Astrocyte (in vitro differentiated cells and primary cell): ENCODE data around the gene TRIM5. TPM values are rescaled to one million over a fixed set of nuclear protein-coding genes. Genes with fewer than 3 reads are reported as not detected.
A peak's percentile ranks its signal among the peaks of the same experiment; 100 is the strongest.

Source experiments
- DNase-seq: peaks from one replicate; pipeline ENCODE4 v3.0.0-alpha.2; 2010; ENCODE audit warnings: low read depth
- FAIRE-seq: peaks from 2 replicates; lab custom pipeline; 2011; peaks lifted over from hg19 to GRCh38; lab: Jason Lieb, UNC
- H2AFZ ChIP-seq: 2 replicates; pipeline ENCODE4 v1.6.0; 2012; ENCODE audit warnings: low read depth, low read length, inconsistent platforms
- H3K27ac ChIP-seq: 2 replicates; pipeline ENCODE4 v1.5.1; 2011; ENCODE audit warnings: low read depth, low read length, inconsistent platforms
- H3K27me3 ChIP-seq: 2 replicates; pipeline ENCODE4 v1.6.0; 2011; ENCODE audit warnings: low read length, inconsistent platforms; ENCODE audit not compliant: insufficient read depth
- H3K36me3 ChIP-seq: 2 replicates; pipeline ENCODE4 v1.5.1; 2011; ENCODE audit warnings: low read length, inconsistent platforms; ENCODE audit not compliant: insufficient read depth
- H3K4me1 ChIP-seq: 2 replicates; pipeline ENCODE4 v1.5.1; 2011; ENCODE audit warnings: low read length, inconsistent platforms; ENCODE audit not compliant: insufficient read depth
- H3K4me2 ChIP-seq: 2 replicates; pipeline ENCODE4 v1.6.0; 2012; ENCODE audit warnings: low read length, inconsistent platforms
- H3K4me3 ChIP-seq: 2 replicates; pipeline ENCODE4 v1.5.1; 2011; ENCODE audit warnings: low read depth, mild to moderate bottlenecking, low read length, inconsistent platforms; ENCODE audit not compliant: insufficient read depth
- H3K79me2 ChIP-seq: 2 replicates; pipeline ENCODE4 v1.6.0; 2012; ENCODE audit warnings: mild to moderate bottlenecking, low read length, inconsistent platforms; ENCODE audit not compliant: insufficient read depth
- H3K9ac ChIP-seq: 2 replicates; pipeline ENCODE4 v1.6.0; 2012; ENCODE audit warnings: mild to moderate bottlenecking, low read length, inconsistent platforms
- H3K9me3 ChIP-seq: 2 replicates; pipeline ENCODE4 v1.5.1; 2012; ENCODE audit warnings: low read depth, mild to moderate bottlenecking, low read length, inconsistent platforms; ENCODE audit not compliant: insufficient read depth
- H4K20me1 ChIP-seq: 2 replicates; pipeline ENCODE4 v1.6.0; 2012; ENCODE audit warnings: low read length, inconsistent platforms; ENCODE audit not compliant: insufficient read depth
- H3K27ac Mint-ChIP-seq: one replicate; pipeline ENCODE4 v1.8.0; 2021; ENCODE audit warnings: mild to moderate bottlenecking, mixed read lengths; ENCODE audit not compliant: unreplicated experiment
- H3K27me3 Mint-ChIP-seq: one replicate; pipeline ENCODE4 v1.8.0; 2021; ENCODE audit warnings: low read depth, mixed read lengths; ENCODE audit not compliant: unreplicated experiment
- H3K36me3 Mint-ChIP-seq: one replicate; pipeline ENCODE4 v1.8.0; 2021; ENCODE audit warnings: low read depth, mixed read lengths; ENCODE audit not compliant: unreplicated experiment
- H3K4me1 Mint-ChIP-seq: one replicate; pipeline ENCODE4 v1.8.0; 2021; ENCODE audit warnings: low read depth, mixed read lengths; ENCODE audit not compliant: unreplicated experiment
- H3K4me3 Mint-ChIP-seq: one replicate; pipeline ENCODE4 v1.8.0; 2021; ENCODE audit warnings: mild to moderate bottlenecking, moderate library complexity, mixed read lengths; ENCODE audit not compliant: unreplicated experiment
- H3K9me3 Mint-ChIP-seq: one replicate; pipeline ENCODE4 v1.8.0; 2021; ENCODE audit warnings: mild to moderate bottlenecking, mixed read lengths; ENCODE audit not compliant: unreplicated experiment
- EZH2 ChIP-seq: IDR thresholded peaks from 2 replicates; pipeline ENCODE4 v1.6.1; 2012; ENCODE audit warnings: mild to moderate bottlenecking, low read length, inconsistent platforms; ENCODE audit not compliant: insufficient read depth
- total RNA-seq: library from RNA; stranded (reverse); gene quantifications from 2 replicates; pipeline ENCODE4 v1.2.1, GENCODE V29; 2021
- TF ChIP-seq, protein P1 (sequence below): IDR thresholded peaks from 2 replicates; pipeline ENCODE4 v1.5.1; 2011; ENCODE audit warnings: low read depth, mild to moderate bottlenecking, inconsistent platforms, low read length, moderate library complexity; ENCODE audit not compliant: insufficient read depth

The TRIM5 gene
- total RNA-seq, 1 donor from 2014 or later = 55.6 TPM

DNA sequence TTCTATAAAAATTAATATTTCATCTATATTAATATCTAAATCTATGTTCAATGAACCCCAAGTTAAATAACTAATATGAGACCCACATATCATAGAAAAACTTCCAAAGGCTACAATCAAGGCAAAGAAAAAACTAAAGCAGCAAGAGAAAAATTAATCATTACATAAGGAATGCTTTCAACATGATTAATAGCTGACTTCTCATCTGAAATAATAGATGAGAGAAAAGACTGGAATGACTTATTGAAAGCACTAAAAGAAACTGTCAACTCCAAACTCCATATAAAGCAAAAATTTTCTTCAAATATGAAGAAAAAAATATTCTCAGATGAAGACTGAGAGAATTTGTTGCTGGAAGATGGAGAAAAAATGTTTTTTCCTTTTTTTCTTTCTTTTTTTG is 13.0 kb downstream of the TRIM5 start:
- Histone ChIP-seq H2AFZ (no peak overlapping the region), H3K9me3 (no peaks in the 10 kb centered on the region), H3K79me2 (peaks cover 27% of the 10 kb centered on the region), H3K36me3 (peaks cover 14% of the 10 kb centered on the region), H3K27me3 (no peaks in the 10 kb centered on the region), H3K4me3 (no peak overlapping the region), H3K27ac (peak overlapping the region; percentile 36), H3K9ac (no peak overlapping the region), H3K4me1 (no peaks in the 10 kb centered on the region), H4K20me1 (no peaks in the 10 kb centered on the region), H3K4me2 (no peak overlapping the region)
- no peaks in the 10 kb centered on the region for H3K9me3 Mint-ChIP-seq
- H3K4me3 Mint-ChIP-seq = no peak overlapping the region
- H3K36me3 Mint-ChIP-seq = peaks cover 12% of the 10 kb centered on the region
- no peak overlapping the region for H3K27ac Mint-ChIP-seq
- H3K4me1 Mint-ChIP-seq = no peaks in the 10 kb centered on the region
- DNase-seq (peak; percentile 1), FAIRE-seq (no peak)
- no peaks in the 10 kb centered on the region for H3K27me3 Mint-ChIP-seq
- TF ChIP-seq EZH2 = no peak
- TF ChIP-seq, protein P1, sequence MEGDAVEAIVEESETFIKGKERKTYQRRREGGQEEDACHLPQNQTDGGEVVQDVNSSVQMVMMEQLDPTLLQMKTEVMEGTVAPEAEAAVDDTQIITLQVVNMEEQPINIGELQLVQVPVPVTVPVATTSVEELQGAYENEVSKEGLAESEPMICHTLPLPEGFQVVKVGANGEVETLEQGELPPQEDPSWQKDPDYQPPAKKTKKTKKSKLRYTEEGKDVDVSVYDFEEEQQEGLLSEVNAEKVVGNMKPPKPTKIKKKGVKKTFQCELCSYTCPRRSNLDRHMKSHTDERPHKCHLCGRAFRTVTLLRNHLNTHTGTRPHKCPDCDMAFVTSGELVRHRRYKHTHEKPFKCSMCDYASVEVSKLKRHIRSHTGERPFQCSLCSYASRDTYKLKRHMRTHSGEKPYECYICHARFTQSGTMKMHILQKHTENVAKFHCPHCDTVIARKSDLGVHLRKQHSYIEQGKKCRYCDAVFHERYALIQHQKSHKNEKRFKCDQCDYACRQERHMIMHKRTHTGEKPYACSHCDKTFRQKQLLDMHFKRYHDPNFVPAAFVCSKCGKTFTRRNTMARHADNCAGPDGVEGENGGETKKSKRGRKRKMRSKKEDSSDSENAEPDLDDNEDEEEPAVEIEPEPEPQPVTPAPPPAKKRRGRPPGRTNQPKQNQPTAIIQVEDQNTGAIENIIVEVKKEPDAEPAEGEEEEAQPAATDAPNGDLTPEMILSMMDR = no peak

DNA sequence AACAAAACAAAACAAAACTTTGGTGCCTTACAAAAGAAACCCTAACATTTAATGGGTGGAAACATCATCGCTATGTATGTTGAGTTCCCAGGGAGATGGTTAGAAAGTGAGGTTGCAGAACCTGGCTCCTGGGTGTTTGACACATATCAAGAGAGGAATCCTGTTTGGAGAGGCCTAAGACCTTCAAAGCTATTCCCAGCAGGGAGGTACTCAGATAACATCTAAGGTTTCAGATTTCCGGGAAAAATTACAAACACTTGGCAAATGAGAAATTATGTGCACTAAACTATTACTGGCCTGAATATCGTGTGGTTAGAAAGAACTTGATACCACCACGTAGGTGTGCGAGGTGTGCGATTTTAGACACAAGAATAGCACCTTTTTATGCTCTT is 18.5 kb downstream of the TRIM5 start:
- DNase-seq = peak; percentile 36
- peaks cover 25% of the 10 kb centered on the region for H3K36me3 ChIP-seq
- no peaks in the 10 kb centered on the region for H4K20me1 ChIP-seq
- TF ChIP-seq, protein P1 = no peak
- no peak for TF ChIP-seq EZH2
- no peak overlapping the region for H2AFZ ChIP-seq
- Mint-ChIP-seq H3K27ac (no peak overlapping the region), H3K4me1 (no peaks in the 10 kb centered on the region), H3K4me3 (no peak overlapping the region), H3K27me3 (no peaks in the 10 kb centered on the region), H3K36me3 (peaks cover 12% of the 10 kb centered on the region), H3K9me3 (no peaks in the 10 kb centered on the region)
- H3K79me2 ChIP-seq = peaks cover 6% of the 10 kb centered on the region
- H3K27me3 ChIP-seq = no peaks in the 10 kb centered on the region
- H3K27ac ChIP-seq = no peak overlapping the region
- no peak overlapping the region for H3K4me2 ChIP-seq
- H3K9ac ChIP-seq = no peak overlapping the region
- FAIRE-seq = no peak
- no peak overlapping the region for H3K4me3 ChIP-seq
- no peaks in the 10 kb centered on the region for H3K4me1 ChIP-seq
- no peaks in the 10 kb centered on the region for H3K9me3 ChIP-seq

DNA sequence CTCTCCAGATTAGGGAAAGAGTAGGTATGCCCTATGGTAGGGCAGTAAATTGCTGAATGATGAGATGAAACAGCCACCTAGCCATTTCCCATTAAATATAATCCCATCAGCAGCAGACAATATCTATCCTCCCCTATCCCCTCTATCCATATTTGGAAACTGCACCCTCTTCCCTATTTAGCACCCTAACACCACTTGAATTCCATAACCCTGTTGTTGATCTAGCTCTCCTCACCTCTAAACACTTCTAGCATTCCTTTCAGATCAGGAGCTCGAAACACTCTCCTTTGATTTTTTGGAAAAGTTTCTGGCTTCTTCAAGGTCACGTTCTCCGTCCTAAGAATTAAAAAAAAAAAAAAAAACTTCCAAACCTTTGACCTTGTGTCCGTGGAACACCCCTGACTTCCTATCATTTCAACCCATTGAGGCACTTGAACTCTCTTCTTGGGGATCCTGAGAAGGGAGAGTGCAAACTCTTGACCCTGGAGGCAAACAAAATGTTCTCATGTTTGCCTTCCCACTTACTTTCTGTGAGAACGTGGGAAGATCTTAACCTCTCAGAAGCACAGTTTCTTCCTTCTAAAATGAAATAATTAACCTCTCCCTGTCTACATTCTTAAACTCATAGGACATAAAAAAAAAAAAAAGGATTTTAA is 19.0 kb downstream of the TRIM5 start:
- no peak overlapping the region for H3K27ac Mint-ChIP-seq
- no peaks in the 10 kb centered on the region for H3K9me3 Mint-ChIP-seq
- Histone ChIP-seq H3K27ac (no peak overlapping the region), H3K9ac (no peak overlapping the region), H3K4me1 (no peaks in the 10 kb centered on the region), H3K36me3 (peaks cover 25% of the 10 kb centered on the region), H3K9me3 (no peaks in the 10 kb centered on the region), H3K79me2 (peaks cover 6% of the 10 kb centered on the region), H2AFZ (no peak overlapping the region), H3K4me3 (no peak overlapping the region), H3K4me2 (no peak overlapping the region), H3K27me3 (no peaks in the 10 kb centered on the region), H4K20me1 (no peaks in the 10 kb centered on the region)
- no peak for TF ChIP-seq EZH2
- TF ChIP-seq, protein P1 = no peak
- no peaks in the 10 kb centered on the region for H3K4me1 Mint-ChIP-seq
- no peak overlapping the region for H3K4me3 Mint-ChIP-seq
- DNase-seq (no peak), FAIRE-seq (no peak)
- H3K27me3 Mint-ChIP-seq = no peaks in the 10 kb centered on the region
- peaks cover 12% of the 10 kb centered on the region for H3K36me3 Mint-ChIP-seq
